GM06990 (cell line): Measurements from ENCODE around the gene PRDM5.

ENCODE experiments used
- DNase-seq: peaks from one replicate; pipeline ENCODE4 v3.0.0-alpha.2; 2011; ENCODE audit not compliant: insufficient read length; ENCODE audit errors: extremely low read depth
- H3K27me3 ChIP-seq: replicated peaks from 2 replicates; pipeline ENCODE4 v1.6.0; 2011; ENCODE audit warnings: low read length; ENCODE audit not compliant: control insufficient read depth, insufficient read depth
- H3K36me3 ChIP-seq: 2 replicates; pipeline ENCODE4 v1.5.1; 2011; ENCODE audit warnings: low read length; ENCODE audit not compliant: control insufficient read depth, insufficient read depth
- H3K4me3 ChIP-seq: replicated peaks from 2 replicates; pipeline ENCODE4 v1.5.1; 2011; ENCODE audit warnings: low read depth, mild to moderate bottlenecking, control low read depth, low read length
- CTCF ChIP-seq: IDR thresholded peaks from 2 replicates; pipeline ENCODE4 v1.5.1; 2011; ENCODE audit warnings: low read length, control low read depth, mild to moderate bottlenecking, inconsistent platforms; ENCODE audit not compliant: insufficient read depth, poor library complexity, severe bottlenecking

The PRDM5 gene

GRCh38 chr4:120819805-120820437, 102.6 kb downstream of the PRDM5 start:
- Histone ChIP-seq H3K36me3 (no peaks in the 10 kb centered on the region), H3K4me3 (no peak overlapping the region), H3K27me3 (no peaks in the 10 kb centered on the region; the same call in 1 of the 2 replicates)
- DNase-seq: no peak
- no peak for TF ChIP-seq CTCF

- Histone ChIP-seq H3K27me3 (no peaks in the 10 kb centered on the region), H3K36me3 (no peaks in the 10 kb centered on the region), H3K4me3 (no peak overlapping the region)
- no peak for DNase-seq
- no peak for TF ChIP-seq CTCF
Measured at GRCh38 chr4:120816296-120816965, 106.1 kb downstream of the PRDM5 start.

- TF ChIP-seq CTCF: no peak
- H3K27me3 ChIP-seq: no peaks in the 10 kb centered on the region
- no peaks in the 10 kb centered on the region for H3K36me3 ChIP-seq
- H3K4me3 ChIP-seq: no peak overlapping the region
- no peak for DNase-seq
Measured at GRCh38 chr4:120815361-120815760, 107.2 kb downstream of the PRDM5 start.

GRCh38 chr4:120814886-120815285, 107.6 kb downstream of the PRDM5 start:
- H3K36me3 ChIP-seq: no peaks in the 10 kb centered on the region
- no peak overlapping the region for H3K4me3 ChIP-seq
- DNase-seq: no peak
- H3K27me3 ChIP-seq: no peaks in the 10 kb centered on the region
- no peak for TF ChIP-seq CTCF

GRCh38 chr4:120812216-120812615, 110.3 kb downstream of the PRDM5 start:
- TF ChIP-seq CTCF: no peak
- Histone ChIP-seq H3K27me3 (no peaks in the 10 kb centered on the region), H3K36me3 (no peaks in the 10 kb centered on the region), H3K4me3 (no peak overlapping the region)
- DNase-seq: no peak
